HG03025 (cell line): ENCODE results near the gene ARHGAP26.
A peak's percentile ranks its signal among the peaks of the same experiment; 100 is the strongest.

Source experiments
- ATAC-seq: cut with Tn5 transposase; IDR thresholded peaks from one replicate; pipeline ENCODE4 v1.9.1; 2021; ENCODE audit warnings: mild to moderate bottlenecking, moderate library complexity; ENCODE audit not compliant: unreplicated experiment, low FRiP score

ARHGAP26 gene

DNA sequence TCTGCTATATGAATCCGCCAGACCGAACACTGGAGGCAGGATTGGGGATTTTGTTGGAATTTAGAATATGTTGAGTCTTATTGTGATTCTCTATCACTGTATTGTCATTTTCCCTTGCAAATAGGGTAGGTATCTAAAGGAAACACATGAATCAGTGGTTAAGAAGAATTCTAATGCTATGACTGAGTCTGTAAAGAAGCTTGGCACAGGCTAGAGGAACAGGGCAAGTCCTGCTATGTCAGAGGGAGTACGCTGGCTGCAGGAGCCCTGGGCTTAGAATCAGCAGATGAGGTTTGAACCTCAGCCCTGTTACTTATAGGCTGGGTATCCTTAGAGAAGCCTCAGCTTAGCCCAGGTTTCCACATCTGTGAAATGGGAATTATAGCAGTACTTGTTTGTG is 435.2 kb downstream of the ARHGAP26 start:
- no peak for ATAC-seq

- peak; percentile 5 for ATAC-seq
Measured at GRCh38 chr5:143205883-143206195, 435.7 kb downstream of the ARHGAP26 start.

GRCh38 chr5:143206196-143207053 is 436.2 kb downstream of the ARHGAP26 start:
- peak; percentile 68 for ATAC-seq

GRCh38 chr5:143207058-143207457 is 436.9 kb downstream of the ARHGAP26 start:
- ATAC-seq, result no peak

- ATAC-seq, result no peak
Measured at GRCh38 chr5:143207563-143208364, 437.6 kb downstream of the ARHGAP26 start.

DNA sequence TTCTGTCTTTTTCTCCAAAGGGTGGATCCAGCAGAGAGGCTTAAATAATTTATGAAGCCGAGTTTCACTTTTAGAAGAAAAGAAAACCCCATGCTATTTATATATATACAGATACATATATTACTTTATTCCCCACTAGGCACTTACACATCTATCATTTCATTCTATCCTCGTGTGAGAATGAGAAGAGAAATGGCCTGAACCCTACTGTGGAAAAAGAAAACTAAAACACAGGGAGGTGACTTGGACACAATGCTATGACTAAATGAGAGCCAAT is 438.1 kb downstream of the ARHGAP26 start:
- ATAC-seq, result no peak

DNA sequence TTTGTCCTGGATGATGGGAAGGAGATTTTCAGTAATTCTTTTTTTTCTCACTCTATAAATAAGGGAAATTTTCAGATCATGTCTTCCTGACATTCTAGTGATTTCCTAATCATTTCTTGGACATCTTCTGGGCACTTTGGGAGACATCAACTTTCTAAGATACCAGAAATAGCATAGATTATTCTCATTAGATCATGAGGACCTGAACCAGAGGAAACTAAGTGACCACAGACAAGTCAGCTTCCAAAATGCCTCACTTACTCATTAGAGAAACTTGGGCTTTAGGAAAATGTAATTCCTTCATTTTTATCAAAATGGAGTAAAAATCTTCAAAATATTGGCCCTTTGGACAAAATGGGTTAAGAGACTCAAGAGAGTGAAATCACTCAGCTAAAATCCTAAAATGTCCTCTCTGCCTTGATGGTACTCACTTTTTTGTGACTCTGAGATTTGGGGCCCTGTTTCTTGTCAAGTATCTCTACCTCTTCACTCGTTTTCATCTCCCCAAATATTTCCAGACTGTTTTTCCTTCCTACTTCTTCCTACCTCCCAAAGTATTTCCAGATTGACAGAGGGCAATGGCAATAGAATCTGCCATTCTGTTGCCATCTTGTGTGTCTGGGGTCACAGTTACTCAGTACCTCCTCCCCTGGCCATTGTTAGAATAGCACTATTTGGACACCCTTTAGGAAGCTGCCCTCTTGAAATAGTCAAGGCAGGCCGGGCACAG is 438.8 kb downstream of the ARHGAP26 start:
- ATAC-seq, result no peak

DNA sequence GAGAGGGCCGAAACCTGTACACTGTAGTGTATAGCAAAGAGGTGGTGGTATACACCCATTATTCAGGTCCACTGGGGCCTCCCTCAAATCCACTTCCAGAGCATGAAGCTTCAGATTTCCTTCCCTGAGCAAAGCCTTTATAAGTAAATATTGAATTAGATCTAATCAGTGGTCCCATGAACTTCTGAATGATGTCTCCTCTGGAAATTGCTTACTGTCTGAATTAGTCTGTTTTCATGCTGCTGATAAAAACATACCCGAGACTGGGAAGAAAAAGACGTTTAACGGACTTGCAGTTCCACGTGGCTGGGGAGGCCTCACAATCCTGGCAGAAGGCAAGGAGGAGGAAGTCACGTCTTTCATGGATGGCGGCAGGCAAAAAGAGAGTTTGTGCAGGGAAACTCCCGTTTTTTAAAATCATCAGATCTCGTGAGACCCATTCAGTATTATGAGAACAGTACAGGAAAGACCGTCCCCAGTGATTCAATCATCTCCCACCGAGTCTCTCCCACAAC is 439.8 kb downstream of the ARHGAP26 start:
- ATAC-seq, result no peak

DNA sequence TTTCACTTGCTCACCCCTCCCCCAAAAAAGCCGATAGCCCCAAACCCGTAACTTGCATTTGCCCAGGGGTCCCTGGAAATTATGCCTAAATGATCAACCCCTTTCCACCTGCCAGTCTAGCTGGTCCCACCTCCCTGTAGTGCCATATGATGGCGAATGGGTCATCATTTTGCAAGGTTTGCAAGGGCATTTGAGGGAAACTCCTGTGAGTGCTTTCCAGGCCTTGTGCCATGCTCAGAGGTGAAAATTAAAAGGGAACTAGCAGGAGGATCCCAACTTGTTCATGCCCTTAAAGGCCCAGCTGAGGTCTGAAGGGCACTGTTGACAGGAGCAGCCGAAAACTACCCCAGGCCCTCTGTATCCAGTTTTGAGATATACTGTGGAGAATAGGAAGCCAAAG is 440.4 kb downstream of the ARHGAP26 start:
- no peak for ATAC-seq

- ATAC-seq, result no peak
Measured at GRCh38 chr5:143212261-143212660, 442.1 kb downstream of the ARHGAP26 start.

DNA sequence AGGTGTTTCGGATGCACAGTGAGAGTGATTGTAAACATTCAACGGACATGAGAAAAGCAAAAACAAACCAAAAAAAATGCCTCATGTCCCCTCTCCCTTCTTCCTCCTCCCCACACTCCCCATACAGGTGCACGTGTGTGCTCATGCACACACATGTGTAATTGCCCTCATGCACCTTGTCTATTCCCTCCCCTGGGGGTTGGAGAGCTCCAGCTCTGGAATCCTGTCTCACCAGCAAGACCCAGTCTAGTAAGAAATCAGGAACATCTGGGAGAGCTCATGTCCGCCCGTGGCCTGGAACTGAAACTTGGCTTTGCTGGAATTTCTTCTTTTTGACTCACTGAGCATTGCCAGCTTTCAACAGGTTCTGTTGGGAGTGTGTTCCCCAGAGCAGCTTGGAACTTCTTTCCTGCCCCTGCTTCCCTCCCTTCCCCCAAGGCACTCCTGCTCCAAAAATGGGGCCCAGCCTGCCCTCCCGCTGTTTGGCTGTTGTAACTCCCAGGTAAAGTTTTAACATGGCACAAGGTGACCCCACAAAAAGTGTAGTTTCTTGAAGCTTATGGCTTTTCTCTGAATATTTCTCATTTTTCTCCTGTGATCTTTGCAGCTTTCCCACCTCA is 443.2 kb downstream of the ARHGAP26 start:
- no peak for ATAC-seq

DNA sequence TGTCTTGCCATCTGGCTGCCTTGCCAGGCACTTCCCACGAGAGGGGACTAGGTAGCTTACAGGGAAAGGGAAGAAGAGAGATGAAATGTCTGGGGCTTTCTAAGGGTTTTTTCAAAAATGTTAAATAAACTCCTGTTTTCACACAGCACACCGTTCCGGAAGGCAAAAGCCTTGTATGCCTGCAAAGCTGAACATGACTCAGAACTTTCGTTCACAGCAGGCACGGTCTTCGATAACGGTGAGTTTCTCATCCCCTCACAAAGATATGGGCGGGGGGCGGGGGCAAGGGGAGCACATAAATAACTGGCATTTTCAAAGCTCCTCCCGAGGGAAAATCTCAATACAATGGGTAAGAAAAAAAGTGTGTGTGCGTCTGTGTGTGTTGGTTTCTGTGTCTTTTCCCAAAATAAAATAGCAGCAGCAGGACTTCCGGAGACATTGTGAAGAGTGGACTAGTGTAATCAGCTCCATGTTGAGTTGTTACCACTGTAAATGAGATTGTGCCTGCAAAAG is 443.7 kb downstream of the ARHGAP26 start:
- ATAC-seq, result peak; percentile 44

DNA sequence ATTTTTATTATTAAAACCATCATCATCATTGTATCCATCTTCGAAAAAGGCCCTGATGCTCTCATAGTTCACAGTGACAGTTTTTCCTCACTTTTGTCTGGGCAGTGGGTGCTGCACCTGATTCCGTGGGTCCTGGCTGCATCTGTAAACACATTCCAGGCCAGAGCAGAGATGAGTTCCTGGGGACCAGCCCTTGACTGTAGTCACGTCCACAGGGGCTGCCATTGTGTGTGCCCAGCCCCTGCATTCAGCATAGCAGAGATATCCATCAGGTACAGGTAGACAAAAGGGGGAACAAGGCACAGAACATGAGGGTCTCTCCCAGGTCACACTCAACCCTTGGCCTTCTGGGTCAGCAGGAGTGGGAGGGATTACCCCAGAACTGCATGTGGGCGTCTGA is 444.3 kb downstream of the ARHGAP26 start:
- no peak for ATAC-seq

DNA sequence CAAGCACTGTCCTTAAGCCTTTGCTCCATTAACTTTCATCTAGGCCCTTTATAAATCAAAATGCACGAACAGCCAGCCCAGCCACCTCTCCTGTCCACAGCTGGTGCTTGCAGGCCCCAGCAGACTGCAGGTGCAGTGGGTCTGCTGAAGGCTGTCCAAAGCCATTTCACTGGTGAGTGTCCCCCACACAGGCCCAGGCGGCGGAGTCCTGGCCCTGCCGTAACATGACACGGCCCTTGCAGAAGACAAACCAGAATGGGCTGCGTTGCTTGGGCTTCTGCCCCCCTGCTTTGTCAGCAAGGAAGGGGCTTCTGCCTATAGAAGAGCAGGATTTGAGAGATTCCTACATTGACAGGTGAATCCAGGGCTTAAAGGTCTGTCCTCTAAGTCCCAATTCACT is 444.7 kb downstream of the ARHGAP26 start:
- no peak for ATAC-seq

DNA sequence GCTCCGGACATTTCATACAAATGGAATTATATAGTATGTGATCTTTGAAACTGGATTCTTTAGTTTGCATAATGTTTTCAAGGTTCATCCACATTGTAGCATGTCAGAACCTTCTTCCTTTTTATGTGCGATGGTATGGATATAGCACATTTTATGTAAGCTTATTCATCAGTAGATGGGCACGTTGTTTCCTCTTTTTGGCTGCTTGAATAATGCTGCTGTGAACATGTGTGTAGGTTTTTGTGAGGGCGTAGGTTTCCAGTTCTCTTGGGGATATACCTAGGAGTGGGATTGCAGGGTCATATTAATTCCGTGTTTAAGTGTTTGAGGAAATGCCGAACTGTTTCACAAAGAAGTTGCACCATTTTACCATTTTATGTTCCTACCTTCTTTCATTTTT is 445.5 kb downstream of the ARHGAP26 start:
- no peak for ATAC-seq

GRCh38 chr5:143216211-143216610 is 446.0 kb downstream of the ARHGAP26 start:
- no peak for ATAC-seq

DNA sequence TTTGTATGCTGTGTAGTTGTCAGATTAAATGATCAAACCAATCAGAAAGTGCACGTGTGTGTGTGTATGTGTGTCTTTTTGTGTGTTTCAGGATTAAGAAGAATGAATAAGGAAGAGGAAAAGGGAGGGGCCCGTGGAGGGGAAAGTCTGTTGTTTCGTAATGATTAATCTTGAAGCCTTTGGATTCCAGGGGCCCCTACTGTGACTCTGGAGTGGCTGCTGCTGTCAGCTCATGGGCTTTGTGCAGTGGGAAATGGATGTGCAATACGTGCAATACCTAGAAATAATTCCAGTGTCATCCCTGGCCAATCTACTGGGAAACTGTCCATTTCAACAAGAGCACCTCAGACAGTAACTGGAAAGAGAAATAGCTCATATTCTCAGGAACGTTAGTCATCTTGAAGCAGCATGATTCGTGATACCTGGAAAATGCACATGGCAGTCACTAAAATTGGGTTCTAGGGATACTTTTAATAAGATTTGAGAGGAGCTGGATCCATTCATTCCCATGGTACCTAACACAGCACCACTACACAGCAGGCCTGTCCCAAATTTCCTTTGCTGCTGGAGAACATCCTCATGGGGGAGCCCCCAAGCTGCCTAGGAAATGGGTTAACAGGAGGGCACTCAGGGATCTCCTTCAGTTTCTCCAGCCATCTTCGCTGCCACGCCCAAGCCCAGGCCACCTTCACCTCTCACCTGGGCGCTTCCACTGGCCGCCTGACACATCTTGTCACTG is 447.1 kb downstream of the ARHGAP26 start:
- ATAC-seq, result no peak

GRCh38 chr5:143217804-143218160 is 447.6 kb downstream of the ARHGAP26 start:
- ATAC-seq, result no peak

DNA sequence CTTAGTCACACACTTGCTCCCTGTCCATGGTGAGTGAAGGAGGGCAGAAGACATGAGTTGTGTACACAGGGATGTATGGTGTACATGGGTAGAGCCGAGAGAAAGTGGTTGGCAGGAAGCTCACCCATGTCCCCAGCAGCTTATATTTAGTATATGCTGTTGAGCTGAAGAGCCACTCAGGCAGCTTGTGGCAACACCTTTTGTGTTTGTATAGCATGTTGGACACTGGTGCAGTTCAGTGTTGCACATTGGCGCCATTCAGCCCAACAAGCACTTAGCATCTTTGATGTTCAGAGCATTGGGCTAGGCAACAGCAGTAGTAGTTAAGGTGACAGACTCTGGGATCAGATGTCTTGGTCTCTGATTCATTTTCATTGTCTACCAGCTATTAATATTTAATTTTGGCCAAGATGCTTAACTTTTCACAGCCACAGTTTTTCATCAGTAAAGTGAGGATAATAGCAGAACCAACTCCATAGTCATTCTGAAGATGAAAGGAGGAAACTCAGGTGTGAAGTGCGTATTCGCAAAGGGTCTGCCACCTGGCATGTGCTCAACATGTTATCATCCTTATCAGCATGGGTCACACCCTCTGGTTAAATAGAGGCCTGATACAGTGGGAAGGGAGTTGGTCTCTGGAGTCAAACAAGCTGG is 448.5 kb downstream of the ARHGAP26 start:
- ATAC-seq, result no peak
